Measurements from ENCODE around the gene WDFY2.
"Not testable (repeated sequence)": the region's sequence is repeated elsewhere in the genome, so short reads cannot be mapped to it uniquely, and the experiment has no call there.

The WDFY2 gene

DNA sequence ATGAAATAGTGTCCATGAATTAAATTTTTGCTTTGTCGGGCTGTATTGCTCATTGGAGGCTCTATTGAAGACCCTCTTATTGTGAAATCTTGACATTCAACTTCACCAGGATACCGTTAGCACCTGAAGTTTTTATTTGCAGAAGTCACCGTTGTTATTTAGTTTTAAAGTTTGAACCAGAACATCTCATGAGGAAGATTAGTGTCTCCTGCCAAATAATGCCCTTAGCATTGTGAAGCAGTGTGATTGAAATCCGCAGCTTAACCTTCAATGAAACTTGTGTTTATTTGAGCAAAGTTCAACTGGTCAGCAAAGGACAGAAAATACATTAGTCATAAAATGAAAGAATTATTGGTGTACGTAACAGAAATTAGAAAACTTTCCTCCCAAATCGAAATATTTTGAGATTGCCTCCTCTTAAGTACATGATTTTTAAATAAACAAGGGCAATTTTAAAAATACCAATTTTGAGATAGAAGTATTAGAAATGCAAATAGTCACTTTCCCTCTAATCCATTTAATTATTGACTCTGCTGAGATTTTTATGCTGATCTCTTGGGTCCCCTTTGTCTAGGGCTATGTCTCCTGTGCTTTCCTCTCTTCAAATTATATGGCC lies 84.4 kb downstream of the WDFY2 start:
- DNase-seq: no peak

DNA sequence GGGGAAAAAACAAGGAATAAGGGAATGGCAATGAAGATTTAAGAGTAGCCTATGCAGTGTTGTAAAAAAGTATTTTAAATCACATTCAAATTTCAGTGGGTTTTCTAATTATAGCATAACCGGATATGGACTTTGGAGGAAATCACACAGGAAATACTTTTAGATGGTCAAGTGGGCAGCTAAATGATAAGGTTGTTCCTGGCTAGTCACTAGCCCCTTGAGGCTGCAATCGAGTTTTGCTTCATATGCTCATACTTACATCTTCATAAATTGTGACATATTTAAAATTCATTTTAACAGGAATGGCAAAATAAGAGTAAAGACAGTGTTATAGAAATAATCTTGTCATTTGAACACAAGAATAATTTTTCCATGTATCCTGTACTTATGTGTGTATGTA lies 88.9 kb downstream of the WDFY2 start:
- no peak for DNase-seq

DNA sequence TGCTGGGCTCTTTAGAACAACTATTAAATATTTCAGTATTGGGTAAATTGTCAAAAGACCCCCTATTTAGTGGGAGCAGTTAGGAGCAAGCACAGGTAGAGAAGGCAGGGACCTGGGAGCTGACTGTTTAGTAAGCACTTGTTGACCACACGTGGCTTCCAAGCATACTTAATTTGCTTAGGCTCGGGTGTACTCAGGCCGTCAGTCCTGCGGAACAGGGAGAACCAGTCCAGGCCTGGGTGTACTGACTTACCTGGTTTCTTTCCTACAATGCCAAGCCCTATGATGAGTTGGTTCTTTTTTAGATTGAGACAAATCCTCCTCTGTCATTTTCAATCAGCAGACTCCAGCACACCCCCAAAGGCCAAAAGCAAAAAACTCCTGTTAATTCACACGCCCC lies 90.0 kb downstream of the WDFY2 start:
- DNase-seq: no peak

DNA sequence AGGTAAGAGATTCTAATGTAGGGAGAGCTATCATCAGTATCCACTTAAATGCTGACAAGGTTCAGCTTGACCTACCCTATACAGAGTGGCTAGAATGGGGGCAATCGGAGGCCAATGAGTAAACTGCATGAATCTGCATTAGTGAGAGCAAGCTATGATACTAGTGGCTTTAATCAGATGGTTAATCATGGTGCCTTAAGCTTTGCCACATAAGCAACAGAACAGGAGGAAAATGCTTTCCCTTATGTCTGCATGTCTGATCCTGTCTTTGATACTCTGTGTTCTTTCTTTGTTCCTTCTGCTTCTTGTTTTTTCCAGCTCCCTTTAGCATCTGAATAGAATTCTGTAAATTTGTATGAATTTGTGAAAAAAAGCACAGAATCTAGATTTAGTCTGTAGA lies 91.1 kb downstream of the WDFY2 start:
- no peak for DNase-seq

DNA sequence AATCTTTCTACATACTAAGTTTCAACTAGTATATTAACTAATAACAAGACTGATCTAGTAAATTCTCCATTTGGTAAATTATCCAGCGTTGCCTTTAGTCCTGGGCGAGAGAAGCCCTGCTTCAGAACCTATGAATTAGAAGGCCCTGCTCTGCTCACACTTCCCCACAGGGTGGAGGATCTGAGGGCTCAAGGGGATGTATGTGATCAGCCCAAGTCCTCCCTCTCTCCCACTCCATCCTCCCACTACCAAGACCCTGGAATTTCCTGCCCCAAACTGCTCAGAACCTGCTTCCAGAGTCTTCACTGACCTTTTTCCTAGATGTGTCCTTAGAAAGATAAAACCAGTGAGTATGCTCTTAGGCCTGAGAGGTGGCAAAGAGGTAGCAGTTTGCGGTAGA lies 91.6 kb downstream of the WDFY2 start:
- DNase-seq: no peak

DNA sequence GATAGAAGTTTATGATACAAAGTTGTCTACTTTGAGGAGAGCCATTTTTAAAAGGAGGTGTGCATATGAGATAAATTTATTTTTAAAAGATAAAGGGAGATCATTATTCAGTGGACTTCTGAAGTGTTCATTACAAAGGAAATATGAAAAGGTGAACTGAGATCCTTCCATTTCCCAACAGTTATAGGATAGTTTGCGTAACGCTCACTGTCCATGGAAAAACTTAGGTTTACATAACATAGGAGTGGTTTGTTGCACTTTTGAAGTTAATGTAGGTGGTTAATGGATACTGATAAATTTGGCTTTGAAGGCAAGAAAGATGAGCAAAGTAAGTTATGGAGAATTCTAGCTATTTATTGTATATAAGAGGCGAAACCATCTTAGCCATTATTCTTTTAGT lies 92.5 kb downstream of the WDFY2 start:
- DNase-seq: no peak

DNA sequence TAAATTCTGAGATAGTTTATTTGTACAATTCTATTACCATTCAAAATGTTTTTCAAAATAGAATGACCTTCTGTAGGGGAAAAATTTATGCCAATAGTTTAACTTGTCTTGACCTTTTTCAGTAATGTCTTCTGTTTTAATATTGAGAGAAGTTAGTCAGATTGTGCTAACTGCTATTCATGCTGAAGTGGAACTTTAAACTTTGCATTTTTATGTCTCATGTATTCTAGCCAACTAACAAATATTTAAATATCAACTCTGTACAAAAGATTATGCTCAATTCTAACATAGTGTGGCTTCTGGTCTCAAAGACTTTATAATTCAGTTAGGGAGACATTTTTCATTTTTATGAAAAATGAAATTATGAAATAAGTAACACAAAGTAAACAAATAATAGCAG lies 94.2 kb downstream of the WDFY2 start:
- no peak for DNase-seq

DNA sequence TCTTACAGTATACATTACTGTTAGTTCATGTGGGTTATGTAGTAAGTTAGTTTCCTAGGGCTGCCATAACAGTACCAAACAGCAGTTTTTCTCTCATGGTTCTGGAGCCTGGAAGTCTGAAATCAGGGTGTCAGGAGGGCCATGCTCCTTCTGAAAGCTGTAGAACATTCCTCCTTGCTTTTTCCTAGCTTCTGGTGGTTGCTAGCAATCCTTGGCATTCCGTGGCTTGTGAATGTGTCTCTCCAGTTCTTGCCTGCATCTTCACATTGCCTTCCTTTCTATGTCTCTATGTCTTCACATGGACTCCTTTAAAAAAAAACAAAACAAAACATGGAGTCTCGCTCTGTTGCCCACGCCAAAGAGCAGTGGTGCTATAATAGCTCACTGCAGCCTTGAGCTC lies 95.4 kb downstream of the WDFY2 start:
- no peak for DNase-seq

DNA sequence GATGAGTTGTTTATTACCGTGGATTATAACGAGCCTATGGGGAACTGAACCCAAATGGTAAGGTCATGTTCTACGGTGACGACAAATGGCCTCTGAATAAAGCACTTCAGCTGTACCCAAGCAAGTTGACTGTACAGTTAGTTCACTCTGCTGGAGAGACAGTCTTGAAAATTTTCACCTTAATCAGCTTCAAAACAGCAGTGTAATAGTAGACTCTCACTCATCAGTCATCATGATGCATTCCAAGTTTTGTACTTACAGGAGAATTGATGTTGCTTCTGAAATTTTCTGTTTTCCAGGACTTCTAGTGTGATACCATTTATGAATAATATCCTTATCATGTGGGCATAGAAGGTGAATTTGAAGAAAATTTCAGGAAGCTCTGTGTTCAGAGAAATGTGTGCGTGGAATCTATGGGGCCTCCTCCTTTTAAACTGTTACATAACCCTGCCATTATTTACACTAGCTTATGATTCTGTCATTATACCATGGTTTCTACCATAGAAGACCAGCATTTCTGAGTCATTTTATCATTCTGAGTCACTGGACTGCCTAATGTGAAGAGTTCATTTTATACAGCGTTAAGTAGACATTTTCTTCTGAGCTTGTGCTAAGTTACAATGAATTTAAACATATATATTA lies 96.9 kb downstream of the WDFY2 start:
- no peak for DNase-seq

DNA sequence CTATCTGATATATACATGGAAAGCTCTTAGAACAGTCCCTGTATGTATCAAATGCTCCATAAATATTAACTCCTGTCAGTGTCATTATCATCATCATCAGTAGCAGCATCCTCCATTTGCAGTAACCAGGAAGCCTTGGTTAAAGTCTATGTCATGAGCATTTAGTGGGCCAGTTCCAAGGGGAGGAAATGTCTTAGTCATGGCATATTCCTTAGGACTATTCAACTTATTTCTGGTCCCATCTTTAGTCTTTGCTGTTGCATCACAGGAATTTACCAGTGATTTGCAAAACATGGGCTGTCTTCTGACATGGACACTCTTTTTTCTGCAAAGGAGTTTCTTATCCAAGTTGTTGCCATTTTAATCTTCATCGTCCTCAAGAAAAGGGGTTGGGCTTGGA lies 98.4 kb downstream of the WDFY2 start:
- DNase-seq: no peak

DNA sequence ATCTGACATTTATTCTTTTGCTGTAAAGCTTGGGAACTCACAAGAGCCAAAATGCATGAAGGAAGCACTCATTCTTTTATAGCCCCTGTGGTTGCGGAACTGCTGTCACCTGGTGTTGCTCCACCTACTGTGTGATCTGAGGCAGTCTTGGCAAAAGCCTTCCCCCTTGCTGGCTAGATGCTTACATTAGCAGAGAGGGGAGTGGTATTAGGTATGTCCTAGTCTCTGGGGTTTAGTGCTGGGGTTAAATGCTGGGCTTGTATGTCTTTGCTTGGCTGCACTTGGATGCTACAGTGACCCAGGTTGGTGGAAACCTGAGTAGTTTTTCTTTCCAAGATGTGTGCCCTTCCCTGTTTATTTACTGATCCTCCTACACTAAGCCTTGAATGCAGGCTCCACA lies 99.3 kb downstream of the WDFY2 start:
- DNase-seq: no peak

DNA sequence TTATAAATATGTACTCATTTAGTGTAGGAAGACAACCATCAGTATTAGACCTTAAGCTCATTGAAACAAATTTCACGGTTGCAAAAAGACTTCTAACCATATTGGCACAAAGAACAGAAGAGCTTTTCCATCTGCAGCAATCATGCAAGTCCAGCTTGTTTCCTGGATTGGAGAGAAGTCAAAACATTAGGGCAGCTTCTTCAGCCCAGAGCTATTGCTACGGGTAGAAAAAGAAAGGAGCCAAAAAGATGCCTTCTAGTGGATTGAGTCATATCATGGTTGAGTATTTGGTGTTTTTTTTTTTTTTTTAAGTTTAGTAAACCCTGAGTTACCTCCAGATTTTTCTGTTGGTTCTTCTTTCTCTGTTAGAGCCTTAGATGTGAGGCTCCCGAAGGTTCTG lies 99.8 kb downstream of the WDFY2 start:
- DNase-seq: no peak

DNA sequence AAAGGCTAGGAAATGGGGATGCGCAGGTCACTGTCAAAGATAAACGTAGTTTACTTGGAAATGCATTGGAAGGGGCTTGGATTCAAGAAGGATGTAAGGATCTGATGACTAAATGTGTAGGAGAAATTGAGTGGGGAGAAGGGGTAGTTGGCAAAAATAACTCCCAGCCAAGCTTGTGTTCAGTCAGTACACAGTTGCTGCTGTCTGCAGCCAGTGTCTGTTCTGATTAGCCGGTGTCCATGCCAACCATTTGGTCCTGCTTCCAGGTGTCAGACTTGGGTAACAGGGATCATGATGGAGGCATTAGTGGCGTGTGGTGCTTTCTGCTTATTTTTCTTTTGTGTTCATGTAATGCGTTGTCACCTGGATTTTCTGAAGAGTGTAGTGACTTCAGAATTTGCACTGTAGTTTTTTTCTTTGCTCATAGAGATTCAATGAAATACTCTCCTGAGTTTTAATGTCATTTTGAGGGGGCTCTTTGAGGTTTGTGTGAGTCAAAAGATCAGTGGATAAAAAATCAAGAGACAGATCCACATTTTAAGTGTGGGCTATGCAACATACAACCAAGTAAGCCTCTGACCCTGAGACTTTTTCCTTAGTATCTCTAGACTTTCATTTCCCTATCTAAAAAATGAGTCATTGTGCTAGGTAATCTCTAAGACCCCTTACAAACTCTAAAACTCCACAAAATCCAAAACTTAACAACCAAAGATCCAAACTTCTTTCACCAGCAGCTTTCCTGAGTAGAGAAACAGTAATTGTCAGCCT lies 103.9 kb downstream of the WDFY2 start:
- DNase-seq: no peak

DNA sequence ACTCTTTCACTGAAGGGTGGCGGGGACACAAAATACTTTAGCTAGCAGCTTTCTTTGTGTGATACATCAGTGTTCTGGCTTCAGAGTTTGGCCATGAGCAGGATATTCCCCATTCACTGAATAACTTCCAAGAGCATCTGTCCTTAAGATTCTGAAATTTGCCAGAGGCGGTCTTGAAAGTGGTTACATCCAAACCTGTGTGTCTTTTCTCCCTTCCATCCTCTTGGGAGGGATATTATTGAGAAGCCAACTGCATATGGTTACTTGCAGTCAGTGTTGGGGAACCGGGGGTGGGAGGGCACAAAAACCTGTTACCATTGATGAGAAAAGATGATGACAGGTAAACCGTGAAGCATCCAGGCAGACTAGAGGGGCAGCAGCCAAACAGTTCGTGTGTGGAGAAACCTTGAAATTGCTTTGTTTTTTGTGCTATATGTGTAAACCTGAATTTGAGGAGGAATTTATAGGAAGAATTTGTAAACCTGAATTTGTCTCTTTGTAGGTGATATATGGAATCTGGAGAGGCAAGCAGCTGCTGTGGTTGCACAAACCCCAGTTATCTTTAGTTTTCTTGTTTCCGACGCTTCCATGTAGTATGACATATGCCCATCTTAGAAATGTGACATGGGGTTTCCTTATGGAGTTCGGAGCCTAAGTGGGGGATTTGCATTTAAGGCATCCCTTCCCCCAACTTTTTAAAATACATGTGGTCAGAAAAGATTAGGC lies 104.8 kb downstream of the WDFY2 start:
- no peak for DNase-seq

DNA sequence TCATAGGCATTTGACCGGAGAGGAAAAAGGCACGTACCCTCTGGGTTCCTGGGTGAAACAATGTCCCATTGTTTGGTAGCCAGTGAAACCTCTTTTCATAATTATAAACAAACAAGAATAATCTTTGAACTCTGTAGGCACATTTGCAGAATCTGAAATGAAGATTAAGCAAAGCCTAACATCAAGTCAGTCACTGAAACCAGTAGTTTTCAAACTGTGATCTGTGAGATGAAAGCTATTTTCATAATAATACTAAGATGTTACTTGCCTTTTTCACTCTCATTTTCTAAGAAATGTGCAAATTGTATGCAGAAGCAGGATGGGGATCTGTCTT lies 105.4 kb downstream of the WDFY2 start:
- no peak for DNase-seq

DNA sequence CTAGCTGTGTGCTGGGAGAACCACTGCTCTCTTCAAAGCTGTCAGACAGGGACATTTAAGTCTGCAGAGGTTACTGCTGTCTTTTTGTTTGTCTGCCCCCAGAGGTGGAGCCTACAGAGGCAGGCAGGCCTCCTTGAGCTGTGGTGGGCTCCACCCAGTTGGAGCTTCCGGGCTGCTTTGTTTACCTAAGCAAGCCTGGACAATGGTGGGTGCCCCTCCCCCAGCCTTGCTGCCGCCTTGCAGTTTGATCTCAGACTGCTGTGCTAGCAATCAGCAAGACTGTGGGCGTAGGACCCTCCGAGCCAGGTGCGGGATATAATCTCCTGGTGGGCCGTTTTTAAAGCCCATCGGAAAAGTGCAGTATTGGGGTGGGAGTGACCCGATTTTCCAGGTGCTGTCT lies 111.4 kb downstream of the WDFY2 start:
- not testable (repeated sequence) for DNase-seq

DNA sequence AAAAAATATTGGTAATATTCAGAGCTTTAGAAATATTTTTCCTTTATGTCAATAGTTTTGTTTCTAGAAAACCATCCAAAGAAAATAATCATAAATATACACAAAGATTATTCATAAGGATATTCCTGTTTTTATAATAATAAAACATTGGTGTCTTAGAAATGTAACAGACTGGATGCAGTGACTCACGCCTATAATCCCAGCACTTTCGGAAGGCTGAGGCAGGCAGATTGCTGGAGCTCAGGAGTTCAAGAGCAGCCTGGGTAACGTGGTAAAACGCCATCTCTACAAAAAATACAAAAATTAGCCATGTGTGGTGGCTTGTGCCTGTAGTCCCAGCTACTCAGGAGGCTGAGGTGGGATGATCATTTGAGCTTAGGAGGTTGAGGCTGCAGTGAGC lies 112.9 kb downstream of the WDFY2 start:
- no peak for DNase-seq

DNA sequence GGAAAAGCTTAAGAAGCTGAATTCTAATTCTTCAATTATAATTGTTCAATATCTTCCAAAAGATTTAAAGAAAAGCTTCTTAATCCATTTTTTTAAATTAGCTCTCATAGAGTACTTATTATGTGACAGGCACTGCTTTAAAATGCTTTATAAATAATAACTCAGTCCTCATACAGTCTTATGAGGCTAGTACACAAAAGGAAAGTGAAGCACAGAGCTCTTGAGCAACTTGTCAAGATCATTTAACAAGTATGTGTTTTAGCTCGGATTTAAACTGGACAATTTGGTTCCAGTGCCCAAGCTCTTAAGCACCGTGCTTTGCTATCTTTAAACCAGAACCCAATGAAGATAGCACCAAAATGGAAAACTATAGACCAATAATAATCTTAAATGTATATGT lies 113.6 kb downstream of the WDFY2 start:
- DNase-seq: no peak

DNA sequence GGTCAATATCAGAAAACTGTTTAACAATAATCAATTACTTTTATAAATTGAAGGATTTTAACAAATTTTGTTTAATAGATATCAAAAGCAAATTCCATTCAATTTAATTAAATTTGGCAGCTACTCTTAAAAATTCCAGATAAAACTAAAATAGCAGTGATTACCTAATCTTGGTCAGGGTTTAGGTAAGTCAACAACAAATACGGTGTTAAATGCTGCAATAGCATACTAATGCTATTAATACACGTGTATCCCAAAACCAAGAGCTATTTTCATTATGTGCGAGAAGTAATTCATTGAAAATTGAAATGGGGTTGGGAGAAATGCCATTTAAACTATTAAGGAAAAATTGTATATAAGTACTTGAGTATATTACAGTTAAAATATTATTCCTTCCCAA lies 114.1 kb downstream of the WDFY2 start:
- no peak for DNase-seq

DNA sequence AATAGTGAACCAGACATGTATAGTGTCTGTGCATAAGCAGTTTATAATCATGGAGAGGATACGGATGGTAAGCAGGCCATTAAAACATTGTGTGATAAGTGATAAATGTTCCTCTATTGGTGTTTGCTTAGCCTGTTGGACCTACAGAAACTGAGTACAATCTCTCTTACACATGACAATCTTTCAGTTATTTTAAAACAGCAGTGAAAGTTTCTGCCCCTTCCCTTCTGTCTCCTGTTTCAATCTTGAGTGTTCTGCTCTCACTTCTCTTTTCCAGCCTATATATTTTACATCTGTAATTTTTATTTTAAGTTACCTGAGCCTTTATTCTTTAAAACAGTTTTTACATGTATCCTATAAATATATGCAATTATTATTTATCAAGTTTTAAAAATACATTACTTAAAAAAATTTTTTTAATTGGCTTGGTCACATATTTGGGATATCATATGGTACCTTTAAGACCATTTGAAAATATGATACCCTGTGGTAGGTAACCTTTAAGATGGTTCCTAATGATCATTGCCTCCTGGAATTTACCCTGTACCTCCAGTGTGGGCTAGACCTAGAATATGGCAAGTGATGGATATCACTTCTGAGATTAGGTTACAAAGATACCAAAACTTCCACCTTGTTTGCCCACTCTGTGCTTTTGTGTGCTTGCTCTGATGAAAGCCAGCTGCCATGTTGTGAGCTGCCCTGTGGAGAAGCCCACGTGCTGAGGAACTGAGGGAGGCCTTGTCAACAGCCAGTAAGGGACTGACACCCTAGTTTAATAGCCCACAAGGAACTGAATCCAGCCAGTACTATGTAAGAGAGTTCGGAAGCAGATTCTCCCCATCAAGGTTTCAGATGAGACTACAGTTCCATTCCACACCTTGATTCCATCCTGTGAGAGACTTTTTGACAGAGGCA lies 120.4 kb downstream of the WDFY2 start:
- no peak for DNase-seq

DNA sequence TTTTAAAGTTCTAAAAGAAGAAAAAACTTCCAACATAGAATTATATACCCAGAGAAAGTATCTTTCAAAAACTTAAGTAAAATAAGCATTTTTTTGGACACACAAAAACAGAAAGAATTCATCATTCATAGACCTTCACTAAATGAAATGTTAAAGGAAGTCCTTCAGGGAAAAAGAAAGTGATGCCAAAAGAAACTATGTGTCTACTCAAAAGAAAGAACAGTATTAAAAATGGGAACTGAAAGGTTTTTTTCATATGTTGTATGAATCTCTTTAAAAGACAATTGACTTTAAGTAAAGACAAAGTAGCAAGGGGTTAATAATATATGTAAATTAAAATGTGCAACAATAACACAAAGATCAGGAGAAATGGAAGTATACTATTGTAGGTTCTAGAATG lies 123.2 kb downstream of the WDFY2 start:
- no peak for DNase-seq

DNA sequence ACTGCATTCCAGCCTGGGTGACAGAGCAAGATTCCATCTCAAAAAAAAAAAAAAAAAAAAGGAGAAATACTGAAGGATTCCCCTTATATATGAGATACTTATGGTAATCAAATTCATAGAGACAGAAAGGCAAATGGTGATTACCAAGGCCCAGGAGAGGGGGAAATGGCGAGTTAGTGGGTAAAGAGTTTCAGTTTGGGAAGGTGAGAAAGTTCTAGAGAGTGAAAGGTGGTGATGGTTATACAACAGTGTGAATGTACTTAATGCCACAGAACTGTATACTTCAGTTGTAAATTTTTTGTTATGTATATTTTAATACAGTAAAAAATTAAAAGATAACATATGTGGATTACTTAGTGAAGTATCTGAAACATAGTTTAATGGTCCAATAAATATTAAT lies 129.5 kb downstream of the WDFY2 start:
- no peak for DNase-seq

DNA sequence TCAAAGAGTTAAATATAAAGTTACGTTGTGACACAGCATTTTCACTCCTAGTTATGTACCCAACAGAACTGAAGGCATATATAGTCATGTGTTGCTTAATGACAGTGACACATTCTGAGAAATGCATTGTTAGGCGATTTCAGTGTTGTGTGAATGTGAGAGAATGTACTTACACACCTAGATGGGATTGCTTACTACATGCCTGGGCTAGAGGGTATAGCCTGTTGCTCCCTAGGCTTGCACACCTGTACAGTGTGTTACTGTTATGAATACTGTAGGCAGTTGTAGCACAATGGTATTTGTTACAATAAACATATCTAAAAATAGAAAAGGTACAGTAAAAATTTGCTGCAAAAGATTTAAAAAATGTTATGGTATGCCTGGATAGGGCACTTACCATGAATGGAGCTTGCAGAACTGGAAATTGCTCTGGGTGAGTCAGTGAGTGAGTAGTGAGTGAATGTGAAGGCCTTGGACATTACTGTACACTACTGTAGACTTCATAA lies 130.5 kb downstream of the WDFY2 start:
- no peak for DNase-seq
